Renal pelvis (tissue), 4 donors: Measurements from ENCODE around the gene AKT2. TPM values are rescaled to one million over a fixed set of nuclear protein-coding genes. Genes with fewer than 3 reads are reported as not detected.

Experiments
- DNase-seq: peaks from one replicate; pipeline ENCODE4 v3.0.0-alpha.2; 2013
- polyA plus RNA-seq, 3 donors: library from polyadenylated mRNA; unstranded; fragments of 120-200 nt; gene quantifications; one replicate each; pipeline ENCODE4 v1.2.1, GENCODE V29; 2013; ENCODE audit not compliant: insufficient read length in 3 of 3

AKT2 gene
- polyA plus RNA-seq, 3 donors, result 162 to 236 (median 219) TPM

- DNase-seq, result no peak
These were observed 47.4 kb downstream of the AKT2 start for GRCh38 chr19:40237791-40238190.

GRCh38 chr19:40236366-40236765 is 48.8 kb downstream of the AKT2 start:
- DNase-seq, result no peak

- no peak for DNase-seq
These were observed 49.2 kb downstream of the AKT2 start for GRCh38 chr19:40236026-40236355.

DNA sequence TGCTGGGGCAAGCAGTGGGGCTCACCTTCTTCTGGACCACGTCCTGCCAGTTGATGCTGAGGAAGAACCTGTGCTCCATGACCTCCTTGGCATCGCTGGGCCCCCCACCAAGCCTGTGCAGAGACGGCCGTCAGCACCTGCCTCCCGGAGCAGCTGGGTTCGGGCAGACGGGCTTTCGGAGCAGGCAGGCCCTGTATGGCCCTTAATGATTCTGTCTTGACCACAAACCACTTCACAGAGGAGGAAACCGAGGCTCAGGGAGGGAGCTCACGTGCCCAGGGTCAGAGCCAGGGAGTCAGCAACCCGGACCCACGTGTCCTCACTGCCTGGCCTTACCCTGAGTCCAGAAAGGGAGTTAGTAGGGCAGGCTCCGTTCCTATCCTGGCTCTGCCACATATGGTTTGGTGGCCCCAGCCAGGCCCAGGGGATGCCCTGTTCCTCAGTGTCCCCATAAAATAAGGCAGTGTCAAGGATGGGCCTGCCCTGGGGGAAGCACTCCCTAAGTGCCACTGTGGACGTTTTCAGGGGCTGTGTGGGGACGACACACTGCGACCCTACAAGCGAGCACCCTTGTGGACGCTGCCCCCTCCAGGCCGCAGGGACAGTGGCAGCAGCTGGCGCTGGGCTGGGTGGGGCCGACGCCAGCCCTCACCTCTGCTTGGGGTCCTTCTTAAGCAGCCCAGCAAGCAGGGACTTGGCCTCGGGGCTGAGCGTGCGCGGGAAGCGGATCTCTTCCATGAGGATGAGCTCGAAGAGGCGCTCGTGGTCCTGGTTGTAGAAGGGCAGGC is 49.7 kb downstream of the AKT2 start:
- DNase-seq, result no peak

- DNase-seq, result no peak
These were observed 50.5 kb downstream of the AKT2 start for GRCh38 chr19:40234429-40235237.

DNA sequence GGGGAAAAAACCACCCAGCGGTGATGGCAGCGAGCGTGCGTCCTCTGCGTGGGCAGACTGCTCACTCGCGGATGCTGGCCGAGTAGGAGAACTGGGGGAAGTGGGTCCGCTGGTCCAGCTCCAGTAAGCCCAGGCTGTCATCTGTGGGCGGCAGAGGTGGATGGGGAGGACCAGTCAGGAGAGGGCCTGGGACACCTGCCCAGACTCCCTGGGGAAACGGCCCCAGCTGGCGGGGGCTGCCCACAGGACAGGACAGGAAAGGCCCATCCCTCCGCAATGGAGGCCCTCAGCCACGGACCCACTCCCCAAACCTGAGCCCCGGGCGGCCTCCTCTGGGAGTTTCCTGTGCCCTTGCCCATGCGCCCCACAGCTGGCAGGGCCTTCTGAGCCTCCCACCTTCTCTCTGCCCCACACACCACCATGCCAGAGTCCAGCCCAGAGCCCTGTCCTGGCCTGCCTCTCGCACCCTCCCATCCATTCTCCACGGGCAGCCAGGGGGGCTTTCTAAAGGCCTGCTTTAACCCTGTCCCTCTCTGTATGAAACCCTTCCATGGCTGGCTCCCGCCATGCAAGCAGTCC is 51.2 kb downstream of the AKT2 start:
- DNase-seq, result no peak

DNA sequence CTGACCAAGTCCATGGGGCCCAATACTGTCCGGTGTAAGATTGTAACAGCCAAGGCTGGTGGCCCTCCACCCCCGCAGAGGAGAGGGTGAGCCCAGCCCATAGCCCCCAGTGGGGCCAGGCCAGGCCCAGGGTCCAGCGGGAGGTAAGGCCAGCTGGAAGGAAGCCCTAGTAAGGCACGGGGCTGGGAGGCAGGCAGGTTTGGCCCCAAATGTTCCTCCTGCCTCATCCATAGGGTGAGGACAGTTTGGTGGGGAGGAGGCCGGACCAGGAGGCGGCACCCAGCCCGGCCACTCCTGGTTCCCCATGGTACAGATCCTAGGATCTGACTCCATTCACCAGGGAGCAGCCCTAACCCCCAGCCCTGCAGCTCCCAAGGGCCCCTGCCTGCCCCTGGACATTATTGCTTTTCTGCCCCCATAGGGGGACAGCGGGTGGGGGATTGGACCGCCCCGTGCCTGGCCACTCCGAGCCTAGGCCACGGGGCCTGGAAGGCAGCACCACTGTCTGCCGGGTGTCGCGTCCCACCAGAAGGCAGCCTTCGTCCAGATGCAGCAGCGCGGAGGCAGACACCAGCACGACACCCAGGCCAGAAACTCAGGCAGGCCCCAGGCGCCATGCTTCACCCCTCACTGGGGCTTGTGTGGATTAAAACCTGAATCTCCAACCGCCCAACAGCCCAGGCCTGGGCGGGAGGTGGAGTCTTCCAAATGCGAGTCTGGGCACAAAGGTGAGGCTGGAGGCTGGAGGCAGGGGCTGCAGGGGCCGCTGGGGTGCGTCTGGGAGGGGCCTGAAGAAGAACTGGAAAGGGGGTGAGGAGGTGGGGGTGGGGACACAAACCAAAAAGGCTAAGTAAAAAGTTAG is 52.0 kb downstream of the AKT2 start:
- no peak for DNase-seq

- DNase-seq, result no peak
These were observed 52.7 kb downstream of the AKT2 start for GRCh38 chr19:40232479-40232878.

DNA sequence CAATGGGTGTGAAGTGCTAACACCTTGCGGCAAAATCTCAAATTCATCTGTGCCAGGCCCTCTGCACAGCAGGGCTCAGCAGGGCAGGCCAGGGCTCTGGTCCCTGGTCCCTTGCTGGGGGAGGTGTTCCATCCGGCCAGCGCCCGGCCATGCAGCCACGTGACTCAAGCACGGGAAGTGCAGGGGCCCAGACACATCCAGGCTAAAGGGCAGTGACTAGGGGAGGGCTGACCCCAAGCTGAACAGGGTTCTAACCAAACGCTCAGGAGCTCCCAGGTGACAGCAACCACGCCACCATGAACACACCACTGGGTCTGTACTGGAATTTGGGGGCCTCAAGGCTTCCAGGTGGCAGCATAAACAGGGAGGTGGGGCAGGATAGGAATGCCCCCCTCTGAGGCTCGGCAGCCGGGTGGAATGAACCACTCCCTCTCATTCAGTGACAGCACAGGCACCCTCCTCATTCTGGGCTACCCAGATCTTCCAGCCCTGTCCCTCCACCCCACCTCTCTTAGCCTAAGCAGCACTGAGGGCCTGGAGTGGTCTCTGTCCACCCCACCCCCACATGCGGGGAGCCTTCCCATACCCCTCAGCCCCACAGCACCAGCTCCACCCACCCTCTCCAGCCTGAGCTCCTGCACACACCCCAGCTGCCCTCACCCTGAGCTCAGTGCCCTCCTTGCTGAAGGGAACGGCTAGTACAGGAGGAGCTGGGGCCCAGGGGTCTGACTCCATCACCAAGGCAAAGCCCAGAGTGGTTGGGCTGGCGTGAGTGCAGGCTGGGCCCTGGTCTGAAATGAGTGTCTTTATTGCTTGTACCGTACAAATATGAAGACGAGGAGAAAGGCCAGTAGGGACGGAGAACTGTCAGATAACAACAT is 53.4 kb downstream of the AKT2 start:
- DNase-seq, result no peak

DNA sequence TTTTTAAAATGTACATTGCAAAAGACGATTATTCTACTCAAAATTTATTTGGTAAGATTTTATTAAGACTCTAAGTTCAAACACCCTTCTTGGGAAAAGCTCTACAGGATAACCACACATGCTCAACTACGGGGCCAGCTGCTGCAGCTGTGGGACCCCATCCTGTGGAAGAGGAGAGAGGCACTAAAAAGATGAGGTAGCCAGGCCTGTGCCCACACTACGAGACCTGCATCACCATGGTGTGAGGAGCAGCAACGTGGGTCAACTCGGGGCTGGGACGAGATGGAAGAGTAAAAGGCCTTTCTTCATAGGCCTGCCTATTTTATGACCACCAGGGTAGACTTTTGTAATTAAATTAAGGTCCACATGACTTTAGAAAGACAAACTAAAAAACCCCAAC is 54.1 kb downstream of the AKT2 start:
- no peak for DNase-seq

- DNase-seq, result no peak
These were observed 55.2 kb downstream of the AKT2 start for GRCh38 chr19:40229926-40230417.

- DNase-seq, result no peak
These were observed 55.7 kb downstream of the AKT2 start for GRCh38 chr19:40229484-40229883.

GRCh38 chr19:40228863-40229262 is 56.3 kb downstream of the AKT2 start:
- DNase-seq, result no peak

GRCh38 chr19:40228346-40228745 is 56.8 kb downstream of the AKT2 start:
- DNase-seq, result no peak

DNA sequence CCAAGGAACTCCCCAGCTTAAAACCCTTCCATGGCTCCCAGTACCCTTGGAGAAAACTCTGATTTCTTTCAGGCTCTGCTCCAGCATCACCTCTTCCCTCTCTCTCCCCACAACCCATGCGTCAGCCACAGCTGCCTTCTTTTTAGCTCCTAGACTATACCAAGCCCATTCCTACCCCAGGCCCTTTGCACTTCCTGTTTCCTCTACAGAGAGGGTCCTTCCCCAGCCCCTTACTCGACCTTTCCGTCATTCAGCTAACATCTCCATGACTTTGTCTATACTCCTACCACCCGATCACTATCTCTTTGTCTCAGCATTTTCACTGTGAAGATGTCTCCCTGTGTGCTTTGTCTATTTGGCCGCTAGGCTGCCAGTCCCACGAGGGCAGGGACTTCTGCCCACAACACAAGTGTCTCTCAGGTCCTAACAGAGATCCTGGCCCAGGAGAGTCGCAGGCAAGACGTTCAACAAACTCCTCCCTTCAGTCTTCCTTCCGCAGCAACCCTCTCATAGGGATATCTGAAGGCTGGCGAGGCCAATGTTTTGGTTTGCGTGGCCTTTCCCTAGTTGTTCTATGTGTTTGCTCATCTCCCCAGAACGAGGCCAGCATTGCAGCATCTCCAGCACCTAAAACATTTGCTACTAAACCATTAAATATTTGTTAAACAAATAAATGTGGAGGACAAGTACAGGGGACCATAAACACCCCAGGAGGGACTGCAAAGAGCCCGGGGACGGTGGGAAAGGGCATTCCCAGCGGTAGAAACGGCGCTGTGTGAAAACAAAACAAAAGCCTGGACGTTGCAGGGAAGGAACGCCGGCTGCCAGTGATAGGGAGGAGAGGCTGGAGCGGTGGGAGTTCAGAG is 59.5 kb downstream of the AKT2 start:
- DNase-seq, result no peak

GRCh38 chr19:40224342-40225150 is 60.6 kb downstream of the AKT2 start:
- DNase-seq, result no peak

DNA sequence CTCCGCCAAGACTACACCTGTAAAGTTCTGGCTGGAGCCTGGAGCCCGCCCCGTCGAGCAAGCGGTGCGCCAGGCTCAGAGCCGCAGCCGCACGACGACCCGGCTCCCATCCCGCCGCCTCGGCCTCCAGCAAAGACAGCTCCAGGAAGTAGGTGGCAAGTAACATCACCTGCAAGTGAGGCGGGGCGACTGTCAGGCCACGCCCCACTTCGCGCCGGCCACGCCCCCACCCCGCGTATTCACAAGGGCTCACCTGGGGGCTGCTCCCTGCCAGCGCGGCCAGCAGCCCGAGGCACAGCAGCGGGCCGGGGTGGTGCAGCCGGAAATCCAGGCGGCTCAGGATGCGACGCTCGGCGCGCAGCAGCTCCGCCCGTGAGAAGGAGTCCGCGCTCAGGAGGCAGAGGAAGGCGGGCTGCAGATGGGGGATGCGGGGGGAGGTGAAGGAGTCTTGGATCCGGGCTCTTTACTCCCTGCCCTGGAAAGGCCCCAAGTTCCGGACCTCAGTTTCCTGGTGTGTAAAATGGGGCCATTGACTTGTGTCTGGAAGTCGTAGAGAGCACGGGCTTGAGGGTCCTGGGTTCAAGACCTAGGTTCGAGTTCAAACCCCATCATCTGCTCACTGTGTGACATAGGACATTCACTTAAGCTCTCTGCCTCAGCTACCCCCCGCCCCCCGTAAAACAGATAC is 61.9 kb downstream of the AKT2 start:
- no peak for DNase-seq
